Measurements from ENCODE around the gene SCAPER. TPM values are rescaled to one million over a fixed set of nuclear protein-coding genes. Genes with fewer than 3 reads are reported as not detected.

The SCAPER gene
- total and polyA plus RNA-seq, 2 donors (not counting 1 experiment from before 2014, with no cell fraction given): 8.3 to 61.6 TPM

DNA sequence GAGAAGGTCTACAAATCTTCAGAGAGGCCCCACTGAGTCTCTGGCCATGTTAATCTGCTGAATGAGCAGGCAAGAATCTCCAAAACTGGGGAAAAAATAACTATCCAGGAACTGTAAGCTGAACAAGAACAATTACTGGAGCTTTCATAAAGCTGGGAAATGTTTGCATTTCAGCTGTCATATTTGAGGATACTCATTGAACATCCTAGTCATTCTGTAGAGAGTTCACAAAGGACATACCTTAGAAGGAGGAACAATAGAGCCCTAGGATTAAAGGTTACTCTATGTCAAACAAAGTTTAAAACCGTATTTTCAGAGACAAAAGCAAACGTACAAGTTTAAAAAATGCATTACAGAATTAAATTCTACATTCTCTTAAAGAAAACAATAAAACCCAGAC, 257.5 kb downstream of the SCAPER start:
- Histone ChIP-seq H3K9ac (ENCODE audit: low read length) (no peak overlapping the region), H3K4me3 (ENCODE audit: control extremely low read depth in 1 of 5, extremely low read depth in 1 of 5, insufficient read depth in 1 of 5, low read depth in 2 of 5, low read length in 4 of 5) (no peak overlapping the region), H3K79me2 (ENCODE audit: control insufficient read depth, insufficient read depth, low read length) (no peaks in the 10 kb centered on the region), H3K9me3 (ENCODE audit: control extremely low read depth in 1 of 3, control insufficient read depth in 2 of 3, insufficient read depth in 1 of 3, low read length in 2 of 3) (peaks cover 0 to 9% (median 4%) of the 10 kb centered on the region in 3 donors), H3K4me1 (ENCODE audit: control insufficient read depth in 2 of 2, insufficient read depth in 2 of 2, low read length in 2 of 2) (no peaks in the 10 kb centered on the region), H3K27me3 (replicated peaks in 1 of 4; ENCODE audit: control extremely low read depth in 1 of 4, control insufficient read depth in 3 of 4, insufficient read depth in 4 of 4, low read length in 3 of 4) (no peaks in the 10 kb centered on the region), H4K20me1 (ENCODE audit: control insufficient read depth, insufficient read depth, low read length, poor library complexity, severe bottlenecking) (no peaks in the 10 kb centered on the region), H3K36me3 (replicated peaks in 1 of 2; ENCODE audit: control extremely low read depth in 1 of 2, control insufficient read depth in 1 of 2, extremely low read depth in 1 of 2, insufficient read depth in 2 of 2, low read length in 1 of 2) (peaks cover 4 to 10% of the 10 kb centered on the region in 2 experiments), H2AFZ (ENCODE audit: insufficient read depth, low read depth, low read length, poor library complexity, severe bottlenecking) (no peak overlapping the region), H3K4me2 (replicated peaks; ENCODE audit: low read depth, low read length, poor library complexity, severe bottlenecking) (no peak overlapping the region), H3K27ac (ENCODE audit: low read length in 2 of 2) (no peak overlapping the region)
- no peaks in the 10 kb centered on the region for H3K9me3 Mint-ChIP-seq (ENCODE audit: insufficient read depth)
- CTCF ChIA-PET: no interaction called here
- DNase-seq (no peak), ATAC-seq (ENCODE audit: low read depth) (no peak)
- intact Hi-C loops (cut with micrococcal nuclease): no loop called here
- TF ChIP-seq EZH2 (IDR thresholded peaks at IDR 0.05; ENCODE audit: borderline replicate concordance, insufficient read depth, low read depth, low read length, poor library complexity, severe bottlenecking): no peak
- TF ChIP-seq, protein P1, sequence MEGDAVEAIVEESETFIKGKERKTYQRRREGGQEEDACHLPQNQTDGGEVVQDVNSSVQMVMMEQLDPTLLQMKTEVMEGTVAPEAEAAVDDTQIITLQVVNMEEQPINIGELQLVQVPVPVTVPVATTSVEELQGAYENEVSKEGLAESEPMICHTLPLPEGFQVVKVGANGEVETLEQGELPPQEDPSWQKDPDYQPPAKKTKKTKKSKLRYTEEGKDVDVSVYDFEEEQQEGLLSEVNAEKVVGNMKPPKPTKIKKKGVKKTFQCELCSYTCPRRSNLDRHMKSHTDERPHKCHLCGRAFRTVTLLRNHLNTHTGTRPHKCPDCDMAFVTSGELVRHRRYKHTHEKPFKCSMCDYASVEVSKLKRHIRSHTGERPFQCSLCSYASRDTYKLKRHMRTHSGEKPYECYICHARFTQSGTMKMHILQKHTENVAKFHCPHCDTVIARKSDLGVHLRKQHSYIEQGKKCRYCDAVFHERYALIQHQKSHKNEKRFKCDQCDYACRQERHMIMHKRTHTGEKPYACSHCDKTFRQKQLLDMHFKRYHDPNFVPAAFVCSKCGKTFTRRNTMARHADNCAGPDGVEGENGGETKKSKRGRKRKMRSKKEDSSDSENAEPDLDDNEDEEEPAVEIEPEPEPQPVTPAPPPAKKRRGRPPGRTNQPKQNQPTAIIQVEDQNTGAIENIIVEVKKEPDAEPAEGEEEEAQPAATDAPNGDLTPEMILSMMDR (IDR thresholded peaks at IDR 0.05): no peak
- no CpG with 5 or more reads among the region's 2 CpGs for WGBS (ENCODE audit: insufficient coverage)
- H3K27ac Mint-ChIP-seq: no peak overlapping the region
- POLR2A ChIA-PET: no interaction called here
- no peaks in the 10 kb centered on the region for H3K4me1 Mint-ChIP-seq
- no peaks in the 10 kb centered on the region for H3K27me3 Mint-ChIP-seq
- no peak overlapping the region for H3K4me3 Mint-ChIP-seq

DNA sequence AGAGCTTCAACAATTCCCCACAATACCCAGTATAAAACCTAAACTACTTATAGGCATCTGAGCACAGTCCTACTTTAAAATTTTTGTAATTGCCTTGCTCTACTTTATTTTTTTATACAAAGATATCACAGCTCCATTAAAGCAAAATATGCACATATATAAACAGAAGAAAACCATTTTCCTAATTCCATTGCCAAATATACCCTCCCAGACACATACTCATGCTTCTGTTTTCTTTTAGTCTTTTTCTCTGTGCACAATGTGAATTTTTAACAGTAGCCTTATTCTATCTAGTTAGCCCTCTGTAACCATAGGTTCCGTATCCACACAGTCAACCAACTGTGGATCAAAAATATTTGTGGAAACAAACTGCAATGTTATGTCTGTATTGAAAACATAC, 260.5 kb downstream of the SCAPER start:
- H3K9me3 ChIP-seq (ENCODE audit: control extremely low read depth in 1 of 3, control insufficient read depth in 2 of 3, insufficient read depth in 1 of 3, low read length in 2 of 3): peaks cover 0 to 9% (median 4%) of the 10 kb centered on the region in 3 donors
- H3K36me3 ChIP-seq (replicated peaks in 1 of 2; ENCODE audit: control extremely low read depth in 1 of 2, control insufficient read depth in 1 of 2, extremely low read depth in 1 of 2, insufficient read depth in 2 of 2, low read length in 1 of 2): peaks cover 4 to 10% of the 10 kb centered on the region in 2 experiments
- no peaks in the 10 kb centered on the region for H3K4me1 ChIP-seq (ENCODE audit: control insufficient read depth in 2 of 2, insufficient read depth in 2 of 2, low read length in 2 of 2)
- no peak overlapping the region for H3K27ac ChIP-seq (ENCODE audit: low read length in 2 of 2)
- ChIA-PET POLR2A (no interaction called here), CTCF (no interaction called here)
- H3K4me3 ChIP-seq (ENCODE audit: control extremely low read depth in 1 of 5, extremely low read depth in 1 of 5, insufficient read depth in 1 of 5, low read depth in 2 of 5, low read length in 4 of 5): no peak overlapping the region
- Mint-ChIP-seq H3K27ac (no peak overlapping the region), H3K27me3 (no peaks in the 10 kb centered on the region), H3K4me3 (no peak overlapping the region), H3K9me3 (ENCODE audit: insufficient read depth) (no peaks in the 10 kb centered on the region), H3K4me1 (no peaks in the 10 kb centered on the region)
- no peak overlapping the region for H2AFZ ChIP-seq (ENCODE audit: insufficient read depth, low read depth, low read length, poor library complexity, severe bottlenecking)
- H3K4me2 ChIP-seq (replicated peaks; ENCODE audit: low read depth, low read length, poor library complexity, severe bottlenecking): no peak overlapping the region
- DNase-seq: no peak
- ATAC-seq (ENCODE audit: low read depth): no peak
- no peaks in the 10 kb centered on the region for H3K79me2 ChIP-seq (ENCODE audit: control insufficient read depth, insufficient read depth, low read length)
- no CpG with 5 or more reads among the region's 1 CpG for WGBS (ENCODE audit: insufficient coverage)
- intact Hi-C loops (cut with micrococcal nuclease): no loop called here
- no peak for TF ChIP-seq EZH2 (IDR thresholded peaks at IDR 0.05; ENCODE audit: borderline replicate concordance, insufficient read depth, low read depth, low read length, poor library complexity, severe bottlenecking)
- TF ChIP-seq, protein P1 (IDR thresholded peaks at IDR 0.05): no peak
- no peaks in the 10 kb centered on the region for H4K20me1 ChIP-seq (ENCODE audit: control insufficient read depth, insufficient read depth, low read length, poor library complexity, severe bottlenecking)
- no peaks in the 10 kb centered on the region for H3K27me3 ChIP-seq (replicated peaks in 1 of 4; ENCODE audit: control extremely low read depth in 1 of 4, control insufficient read depth in 3 of 4, insufficient read depth in 4 of 4, low read length in 3 of 4)
- no peak overlapping the region for H3K9ac ChIP-seq (ENCODE audit: low read length)
